Measurements from ENCODE around the gene MND1.

DNA sequence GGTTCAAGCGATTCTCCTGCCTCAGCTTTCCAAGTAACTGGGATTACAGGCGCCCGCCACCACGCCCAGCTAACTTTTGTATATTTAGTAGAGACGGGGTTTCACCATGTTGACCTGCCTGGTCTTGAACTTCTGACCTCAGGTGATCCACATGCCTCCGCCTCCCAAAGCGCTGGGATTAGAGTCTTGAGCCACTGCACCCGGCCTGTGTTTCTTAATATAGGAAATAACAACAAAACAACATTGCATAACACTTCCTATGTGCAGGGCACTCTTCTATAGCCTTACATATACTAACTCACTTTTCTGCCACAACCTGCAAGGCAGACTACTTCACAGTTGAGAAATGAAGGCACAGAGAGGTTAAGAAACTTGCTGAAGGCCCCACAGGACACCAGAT lies 108.9 kb downstream of the MND1 start:
- no peak for TF ChIP-seq POLR2A (IDR thresholded peaks at IDR 0.05)
- TF ChIP-seq, protein P1, sequence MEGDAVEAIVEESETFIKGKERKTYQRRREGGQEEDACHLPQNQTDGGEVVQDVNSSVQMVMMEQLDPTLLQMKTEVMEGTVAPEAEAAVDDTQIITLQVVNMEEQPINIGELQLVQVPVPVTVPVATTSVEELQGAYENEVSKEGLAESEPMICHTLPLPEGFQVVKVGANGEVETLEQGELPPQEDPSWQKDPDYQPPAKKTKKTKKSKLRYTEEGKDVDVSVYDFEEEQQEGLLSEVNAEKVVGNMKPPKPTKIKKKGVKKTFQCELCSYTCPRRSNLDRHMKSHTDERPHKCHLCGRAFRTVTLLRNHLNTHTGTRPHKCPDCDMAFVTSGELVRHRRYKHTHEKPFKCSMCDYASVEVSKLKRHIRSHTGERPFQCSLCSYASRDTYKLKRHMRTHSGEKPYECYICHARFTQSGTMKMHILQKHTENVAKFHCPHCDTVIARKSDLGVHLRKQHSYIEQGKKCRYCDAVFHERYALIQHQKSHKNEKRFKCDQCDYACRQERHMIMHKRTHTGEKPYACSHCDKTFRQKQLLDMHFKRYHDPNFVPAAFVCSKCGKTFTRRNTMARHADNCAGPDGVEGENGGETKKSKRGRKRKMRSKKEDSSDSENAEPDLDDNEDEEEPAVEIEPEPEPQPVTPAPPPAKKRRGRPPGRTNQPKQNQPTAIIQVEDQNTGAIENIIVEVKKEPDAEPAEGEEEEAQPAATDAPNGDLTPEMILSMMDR (IDR thresholded peaks at IDR 0.05), result no peak

Data from heart left ventricle (tissue), 13 donors.